T47D (cell line): ENCODE data around the gene OGFOD2.

ENCODE experiments used
- DNase-seq, 2 experiments: peaks; one replicate each; pipeline versions ENCODE4 v3.0.0 to v3.0.0-alpha.2; 2011 to 2012; ENCODE audit warnings: low read depth in 1 of 2, low spot score in 1 of 2
- JUND ChIP-seq: IDR thresholded peaks from 2 replicates; pipeline ENCODE4 v1.6.1; 2012; ENCODE audit warnings: low read depth
- in situ Hi-C: cut with HindIII; loops from 2 replicates; pipeline ENCODE4 v1.10.0; 2016; ENCODE audit warnings: low sequenced_read_pairs, low pct_unique_long_range_greater_than_20kb

OGFOD2 gene

DNA sequence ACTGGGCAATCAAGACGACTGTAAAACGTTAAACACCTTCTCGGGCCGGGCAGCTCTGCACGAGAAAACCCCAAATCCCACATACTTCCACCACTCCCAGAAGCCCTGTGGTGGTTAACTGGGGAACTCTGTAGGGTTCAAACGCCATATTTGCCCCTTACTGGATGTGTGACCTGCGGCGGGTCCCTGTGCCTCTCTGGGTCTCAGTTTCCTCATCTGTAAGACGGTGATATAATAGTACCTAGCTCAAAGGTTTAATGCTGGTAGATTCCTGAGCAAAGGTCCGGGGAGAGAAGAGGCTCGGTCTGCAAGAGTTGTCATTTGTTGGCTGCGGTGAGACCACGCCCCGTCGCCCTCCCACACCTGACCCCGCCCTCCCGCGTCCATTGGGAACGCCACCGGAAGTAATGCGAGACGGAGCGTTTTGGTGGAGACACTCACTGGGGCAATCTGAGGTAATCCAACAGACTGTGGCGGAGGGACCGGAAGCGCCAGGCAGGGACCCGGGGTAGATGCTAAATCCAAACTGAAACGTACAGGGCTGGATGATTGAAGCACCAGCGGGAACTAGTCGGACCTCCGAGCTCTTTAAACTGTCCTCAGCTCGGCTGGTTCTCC is 661 bp upstream of the OGFOD2 start:
- in situ Hi-C loops, result no loop called here
- DNase-seq, result peak; percentile 90 to 100
- no peak for TF ChIP-seq JUND

DNA sequence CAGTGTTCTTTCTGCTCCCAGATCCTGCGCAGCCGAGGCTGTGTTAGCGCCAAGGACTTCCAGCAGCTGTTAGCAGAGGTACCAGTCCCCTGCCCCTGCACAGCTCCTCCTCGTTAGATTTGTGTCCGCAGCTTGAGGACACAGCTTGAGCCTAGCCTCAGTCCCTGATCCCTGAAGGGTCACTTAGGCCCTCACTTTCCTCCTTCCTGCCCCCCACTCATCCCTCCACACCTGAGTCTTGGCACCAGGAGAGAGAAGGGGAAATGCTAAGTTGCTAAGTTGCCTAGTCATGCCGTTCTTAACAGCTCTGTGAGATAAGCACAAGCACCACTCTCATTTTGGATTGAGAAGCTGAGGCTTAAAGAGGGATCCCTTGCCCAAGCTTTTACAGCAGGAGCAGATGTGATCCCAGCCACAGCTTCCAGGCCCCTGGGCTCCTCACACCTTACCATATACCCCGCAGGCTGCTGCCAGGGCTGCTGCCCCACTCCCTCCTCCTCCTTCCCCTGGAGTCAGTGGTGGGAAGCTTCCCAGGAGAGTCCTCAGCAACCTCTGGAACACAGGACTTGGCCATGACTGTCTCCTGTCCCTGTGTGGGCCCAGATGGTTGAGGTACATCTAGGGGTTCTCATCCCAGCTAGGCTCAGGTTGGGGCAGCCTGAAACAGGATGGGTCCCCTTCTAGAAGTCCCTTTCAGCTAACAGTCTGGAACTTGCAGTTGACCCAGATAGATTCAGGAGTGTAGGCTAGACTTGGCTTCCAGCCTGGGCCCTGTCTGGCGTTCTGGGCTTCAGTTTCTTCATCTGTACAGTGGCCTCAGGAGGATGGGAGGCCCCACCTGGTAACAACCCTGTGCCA is 975 bp downstream of the OGFOD2 start:
- in situ Hi-C loops, result no loop called here
- no peak for DNase-seq
- no peak for TF ChIP-seq JUND

DNA sequence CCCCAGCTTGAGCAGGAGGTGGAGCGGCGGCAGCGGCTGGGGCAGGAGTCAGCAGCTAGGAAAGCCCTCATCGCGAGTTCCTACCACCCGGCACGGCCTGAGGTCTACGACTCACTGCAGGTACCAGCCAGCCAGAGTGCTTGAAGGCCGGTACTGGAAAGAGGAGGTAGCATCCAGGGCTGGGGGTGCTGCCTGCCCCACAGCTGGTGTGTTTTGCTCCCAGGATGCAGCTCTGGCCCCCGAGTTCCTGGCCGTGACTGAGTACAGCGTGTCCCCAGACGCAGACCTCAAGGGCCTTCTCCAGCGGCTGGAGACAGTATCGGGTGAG is 1.6 kb downstream of the OGFOD2 start:
- in situ Hi-C loops, result no loop called here
- DNase-seq, result no peak
- no peak for TF ChIP-seq JUND

DNA sequence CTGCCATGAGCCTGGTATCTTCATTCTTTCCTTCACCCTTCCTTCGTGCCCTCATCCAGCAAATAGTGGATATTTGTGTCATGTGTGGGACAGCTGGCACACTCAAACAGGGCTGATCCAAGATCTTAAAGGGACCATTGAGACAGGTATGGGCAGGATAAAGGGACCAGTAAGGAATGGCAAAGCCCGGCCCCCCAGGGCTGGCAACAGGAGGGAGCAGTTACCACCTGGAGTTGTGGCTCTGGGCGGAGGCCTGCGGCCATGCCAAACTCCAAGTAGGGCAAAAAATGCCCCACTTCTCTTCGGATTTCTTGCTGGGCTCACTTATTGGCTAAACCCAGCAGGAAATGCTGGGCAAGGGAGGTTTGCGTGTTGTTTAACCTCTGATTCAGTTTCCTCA is 2.1 kb downstream of the OGFOD2 start:
- TF ChIP-seq JUND, result no peak
- no peak for DNase-seq
- in situ Hi-C loops, result no loop called here

DNA sequence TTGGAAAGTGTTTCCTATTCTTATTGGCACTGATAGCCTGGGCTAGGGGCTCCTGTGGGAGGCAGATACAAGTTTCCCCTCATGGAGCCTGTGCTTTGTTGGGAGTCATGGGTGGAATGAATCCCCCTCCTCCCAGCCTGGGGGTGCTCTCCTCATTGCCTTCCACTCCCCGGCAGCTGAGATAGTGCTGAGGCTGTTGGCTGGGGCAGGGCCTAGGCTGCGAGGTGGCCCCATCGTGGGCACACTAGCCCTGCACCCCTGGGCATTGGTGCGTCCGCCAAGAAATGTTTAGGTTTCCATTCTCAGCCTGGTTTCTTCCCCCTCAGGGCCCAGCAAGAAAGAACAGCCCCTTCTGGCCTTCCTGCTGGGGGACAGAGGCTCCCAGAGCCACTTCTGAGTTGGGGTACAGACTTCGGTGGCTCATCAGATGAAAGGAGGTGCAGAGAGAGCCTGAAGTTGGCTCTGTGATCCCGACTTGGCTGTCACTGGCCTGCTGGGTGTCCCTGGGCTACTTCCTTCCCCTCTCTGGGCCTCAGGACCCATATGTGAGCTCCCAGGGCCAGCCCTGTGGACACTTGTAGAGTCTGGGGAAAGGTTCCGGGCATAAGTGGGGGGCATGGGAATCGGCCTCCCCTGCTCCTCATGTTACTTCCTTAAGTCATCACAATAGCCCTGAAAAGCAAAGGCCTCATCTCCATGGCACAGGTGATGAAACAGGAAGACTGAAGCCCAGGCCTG is 2.8 kb downstream of the OGFOD2 start:
- no peak for DNase-seq
- TF ChIP-seq JUND, result no peak
- in situ Hi-C loops, result no loop called here

DNA sequence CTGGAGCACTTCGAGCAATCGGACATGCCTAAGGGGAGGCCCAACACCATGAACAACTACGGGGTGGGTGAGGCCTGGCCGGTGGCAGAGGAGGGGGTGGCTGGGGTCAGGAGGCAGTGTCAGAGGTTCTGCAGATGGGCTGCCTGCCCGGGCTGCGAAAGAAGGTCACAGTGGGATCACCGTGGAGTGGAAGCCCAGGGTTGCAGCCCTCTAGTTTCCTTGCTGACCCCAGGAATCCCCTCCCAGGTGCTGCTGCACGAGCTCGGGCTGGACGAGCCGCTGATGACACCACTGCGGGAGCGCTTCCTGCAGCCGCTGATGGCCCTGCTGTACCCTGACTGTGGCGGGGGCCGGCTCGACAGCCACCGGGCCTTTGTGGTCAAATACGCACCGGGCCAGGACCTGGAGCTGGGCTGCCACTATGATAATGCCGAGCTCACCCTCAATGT is 3.5 kb downstream of the OGFOD2 start:
- no peak for TF ChIP-seq JUND
- in situ Hi-C loops, result no loop called here

DNA sequence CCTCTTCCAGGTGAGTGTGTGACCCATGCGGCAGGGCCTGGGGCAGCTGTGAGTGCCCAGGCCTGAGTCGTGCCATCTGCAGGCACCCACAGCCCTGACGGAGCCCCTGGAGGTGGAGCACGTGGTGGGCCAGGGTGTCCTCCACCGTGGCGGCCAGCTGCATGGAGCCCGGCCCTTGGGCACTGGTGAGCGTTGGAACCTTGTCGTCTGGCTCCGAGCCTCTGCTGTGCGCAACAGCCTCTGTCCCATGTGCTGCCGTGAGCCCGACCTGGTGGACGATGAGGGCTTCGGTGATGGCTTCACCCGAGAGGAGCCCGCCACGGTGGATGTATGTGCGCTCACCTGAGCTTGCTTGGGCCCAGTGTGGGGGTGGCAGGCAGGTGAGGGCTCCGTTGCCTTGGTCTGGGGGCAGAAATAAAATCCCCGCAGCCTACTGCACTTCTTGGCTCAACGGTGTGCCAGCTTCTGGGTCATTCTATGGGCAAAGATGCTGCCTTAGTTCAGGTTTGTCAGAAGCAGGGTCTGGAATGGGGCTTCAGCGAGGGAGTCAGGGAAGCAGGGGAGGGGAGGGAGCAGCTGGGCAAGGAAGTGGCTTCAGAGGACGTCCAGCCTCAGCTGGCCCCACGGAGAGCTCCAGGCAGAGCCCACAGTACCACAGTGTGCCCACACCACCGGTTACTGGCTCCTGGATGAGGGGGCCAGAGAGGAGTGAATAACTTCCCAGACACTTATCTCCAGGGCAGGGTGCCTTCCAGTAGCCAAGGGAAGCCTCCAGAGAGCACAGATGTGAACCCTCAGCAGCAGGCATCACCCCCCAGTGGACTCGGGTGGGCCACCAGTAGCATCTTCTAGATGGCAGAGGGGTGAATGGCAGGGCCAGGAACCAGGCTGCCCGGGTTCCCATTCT is 4.2 kb downstream of the OGFOD2 start:
- in situ Hi-C loops, result no loop called here
- TF ChIP-seq JUND, result no peak
- no peak for DNase-seq

More for the DNA sequence above, 3.5 kb downstream of the OGFOD2 start:
- DNase-seq, result no peak

DNA sequence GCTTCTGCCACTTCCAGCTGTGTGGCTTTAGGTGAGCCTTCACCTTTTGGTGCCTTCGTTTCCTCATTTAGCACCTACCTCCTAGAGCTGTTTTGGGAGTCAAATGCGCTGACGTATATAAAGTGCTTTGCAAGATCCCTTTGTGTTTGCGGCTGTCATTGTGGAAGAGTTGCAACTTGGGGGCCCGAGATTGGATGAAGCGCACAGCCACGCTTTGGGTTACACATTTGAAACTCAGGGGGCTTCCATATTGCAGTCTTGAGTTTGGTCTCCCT is 4.8 kb downstream of the OGFOD2 start:
- no peak for DNase-seq

DNA sequence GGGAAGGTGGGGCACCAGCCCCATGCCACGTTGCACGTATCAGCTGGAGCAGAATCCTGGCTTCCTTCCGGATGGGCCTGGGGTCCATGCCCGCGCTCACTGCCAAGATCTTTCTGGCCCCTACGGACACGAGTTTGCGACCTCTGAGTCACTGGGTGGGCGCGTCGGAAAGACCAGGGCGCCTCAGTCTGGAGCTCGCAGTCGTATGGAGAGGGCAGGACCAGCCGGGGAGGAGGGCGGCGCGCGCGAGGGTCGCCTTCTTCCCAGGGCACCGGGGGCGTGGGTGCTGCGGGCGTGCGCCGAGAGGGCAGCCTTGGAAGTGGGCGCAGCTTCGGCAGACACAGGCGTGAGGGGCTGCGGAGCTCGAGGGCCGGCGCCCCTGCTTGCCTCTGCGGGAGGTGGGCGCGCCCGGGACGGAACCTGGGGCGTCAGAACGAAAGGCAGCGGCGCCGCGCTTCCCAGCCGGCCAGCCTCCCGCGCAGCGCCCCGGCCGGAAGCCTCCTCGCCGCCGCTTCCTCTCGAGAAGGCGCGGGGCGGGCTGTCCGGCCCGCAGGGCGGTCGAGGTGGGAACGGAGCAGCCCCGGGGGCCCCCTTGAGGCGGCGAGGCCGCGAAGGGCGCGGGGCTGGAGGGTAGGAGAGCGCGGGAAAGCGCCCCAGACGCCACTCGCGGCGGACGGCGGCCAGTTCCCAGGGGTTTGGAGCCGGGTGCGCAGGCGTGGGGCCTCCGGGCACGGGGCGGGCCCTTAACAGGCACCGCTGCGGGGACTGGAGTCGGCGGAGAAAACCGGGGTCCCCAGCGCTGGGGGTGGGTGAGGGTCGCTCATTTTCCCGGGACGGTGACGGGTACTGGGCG is 5.4 kb downstream of the OGFOD2 start, which contains the start of gene ARL6IP4:
Gene ARL6IP4, plus strand, starts transcription at position 499 of the 853 bp plus-strand sequence. CDS start 459 bp downstream, outside the sequence.
- in situ Hi-C loops, result no loop called here
- TF ChIP-seq JUND, result no peak
- peak; percentile 70 to 93 for DNase-seq

More for the DNA sequence above, 4.8 kb downstream of the OGFOD2 start:
- in situ Hi-C loops, result no loop called here
- TF ChIP-seq JUND, result no peak

DNA sequence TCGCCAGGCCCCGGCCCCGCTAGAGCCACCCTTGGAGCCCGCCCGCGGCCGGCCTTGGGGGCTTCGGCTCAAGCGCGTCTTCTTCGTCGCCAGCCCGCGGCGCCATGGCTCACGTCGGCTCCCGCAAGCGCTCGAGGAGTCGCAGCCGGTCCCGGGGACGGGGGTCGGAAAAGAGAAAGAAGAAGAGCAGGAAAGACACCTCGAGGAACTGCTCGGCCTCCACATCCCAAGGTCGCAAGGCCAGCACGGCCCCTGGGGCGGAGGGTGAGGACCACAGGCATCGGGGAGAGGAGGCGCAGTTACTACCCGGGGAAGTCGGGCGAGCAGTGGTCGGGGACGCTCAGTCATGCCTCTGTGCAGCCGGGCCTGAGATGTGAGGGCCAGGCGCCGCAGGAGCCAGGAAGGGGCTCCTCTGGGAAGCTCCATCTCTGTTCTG is 6.0 kb downstream of the OGFOD2 start:
- no peak for TF ChIP-seq JUND
- no peak for DNase-seq
- in situ Hi-C loops, result no loop called here
